Measurements from ENCODE around the gene ATG101.
A peak's percentile ranks its signal among the peaks of the same experiment; 100 is the strongest.

The ATG101 gene

GRCh38 chr12:52057638-52058576 is 11.9 kb upstream of the ATG101 start:
- DNase-seq (ENCODE audit: low spot score), result no peak

- no peak for DNase-seq (ENCODE audit: low spot score)
Measured at GRCh38 chr12:52058631-52059361, 11.0 kb upstream of the ATG101 start.

GRCh38 chr12:52059582-52060497 is 9.9 kb upstream of the ATG101 start:
- no peak for DNase-seq (ENCODE audit: low spot score)

- DNase-seq (ENCODE audit: low spot score), result no peak
Measured at GRCh38 chr12:52060498-52061177, 9.1 kb upstream of the ATG101 start.

GRCh38 chr12:52061470-52062166 is 8.2 kb upstream of the ATG101 start:
- peak; percentile 96 for DNase-seq (ENCODE audit: low spot score)

GRCh38 chr12:52062167-52063081 is 7.4 kb upstream of the ATG101 start:
- DNase-seq (ENCODE audit: low spot score), result no peak

- DNase-seq (ENCODE audit: low spot score), result no peak
Measured at GRCh38 chr12:52063082-52063924, 6.5 kb upstream of the ATG101 start.

- no peak for DNase-seq (ENCODE audit: low spot score)
Measured at GRCh38 chr12:52063981-52064649, 5.7 kb upstream of the ATG101 start.

GRCh38 chr12:52066346-52067080 is 3.3 kb upstream of the ATG101 start:
- no peak for DNase-seq (ENCODE audit: low spot score)

GRCh38 chr12:52067081-52067374 is 2.8 kb upstream of the ATG101 start:
- no peak for DNase-seq (ENCODE audit: low spot score)

GRCh38 chr12:52070185-52070925 is 577 bp downstream of the ATG101 start:
- DNase-seq (ENCODE audit: low spot score), result no peak

GRCh38 chr12:52073531-52074381 is 4.0 kb downstream of the ATG101 start:
- DNase-seq (ENCODE audit: low spot score), result no peak

- no peak for DNase-seq (ENCODE audit: low spot score)
Measured at GRCh38 chr12:52074971-52075724, 5.4 kb downstream of the ATG101 start.

GRCh38 chr12:52076811-52077210 is 7.0 kb downstream of the ATG101 start:
- no peak for DNase-seq (ENCODE audit: low spot score)

GRCh38 chr12:52078276-52078675 is 8.5 kb downstream of the ATG101 start:
- no peak for DNase-seq (ENCODE audit: low spot score)
